ENCODE results near the gene GUCD1.

DNA sequence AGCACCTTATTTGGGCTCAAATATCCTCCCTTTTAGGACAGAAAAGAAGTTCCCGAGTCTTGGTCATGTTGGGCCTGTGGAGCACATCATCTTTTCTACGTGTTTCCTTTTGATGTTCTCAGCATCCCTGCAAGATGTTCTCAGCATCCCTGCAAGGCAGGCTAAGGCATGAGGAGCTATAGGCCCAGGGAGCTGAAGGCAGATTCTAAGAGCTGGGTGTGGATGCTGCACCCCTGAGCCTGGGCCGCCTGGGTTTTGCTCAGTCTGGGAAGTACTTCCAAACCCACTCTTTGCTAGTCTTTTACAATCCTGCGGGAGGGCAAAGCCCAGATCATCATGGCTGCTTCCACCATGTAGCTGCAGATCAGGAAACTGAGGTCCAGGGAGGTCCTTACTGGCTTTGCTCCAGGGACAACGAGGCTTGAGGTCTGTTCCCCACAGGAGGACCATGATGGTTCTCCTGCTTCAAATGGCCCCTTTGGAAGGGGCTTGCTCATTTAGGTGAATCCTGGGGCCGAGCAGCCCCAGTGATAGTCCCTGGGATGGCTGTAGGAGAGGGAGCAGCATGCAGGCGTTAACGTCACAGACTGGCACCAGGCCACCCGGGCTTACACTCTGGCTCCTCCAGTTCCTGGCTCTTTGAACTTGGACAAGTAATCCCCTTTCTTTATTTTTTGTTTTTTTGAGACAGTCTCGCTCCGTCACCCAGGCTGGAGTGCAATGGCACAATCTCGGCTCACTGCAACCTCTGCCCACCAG is 27.3 kb upstream of the GUCD1 start:
- TF ChIP-seq POLR2AphosphoS5 (IDR thresholded peaks at IDR 0.05; ENCODE audit: low read depth, low read length) (no peak), TAF1 (IDR thresholded peaks at IDR 0.05; ENCODE audit: borderline replicate concordance, low read depth, low read length) (no peak)
